HepG2 (cell line): ENCODE results near the gene ABHD12. TPM values are rescaled to one million over a fixed set of nuclear protein-coding genes. Genes with fewer than 3 reads are reported as not detected.

ENCODE experiments used
- CBX5 ChIP-seq: sonication (generic); formaldehyde crosslinking; IDR thresholded peaks from 2 replicates; pipeline ENCODE4 v1.4.0; 2020; ENCODE audit warnings: missing genetic modification reagents, borderline replicate concordance
- GLI4 ChIP-seq: sonication (generic); formaldehyde crosslinking; IDR thresholded peaks from 2 replicates; pipeline ENCODE4 v1.5.1; 2020; ENCODE audit warnings: missing genetic modification reagents, mild to moderate bottlenecking, moderate library complexity, borderline replicate concordance
- GPBP1L1 ChIP-seq: sonication (generic); formaldehyde crosslinking; IDR thresholded peaks from 2 replicates; pipeline ENCODE4 v1.5.0; 2020; ENCODE audit warnings: mild to moderate bottlenecking, missing genetic modification reagents
- MTF2 ChIP-seq: sonication (generic); formaldehyde crosslinking; IDR thresholded peaks from 2 replicates; pipeline ENCODE4 v1.5.0; 2020; ENCODE audit warnings: missing genetic modification reagents, borderline replicate concordance
- RBFOX2 ChIP-seq: fragments of 200-400 bp; formaldehyde crosslinking; IDR thresholded peaks from 2 replicates; pipeline ENCODE4 v1.6.1; 2017; ENCODE audit warnings: low read depth, mild to moderate bottlenecking, low read length
- SOX13 ChIP-seq, 3 experiments: fragments of 450-650 bp in 1 of 3; sonication (generic) in 1 of 3; formaldehyde crosslinking in 1 of 3; IDR thresholded peaks in 2 of 3; conservative IDR thresholded peaks in 1 of 3; 2 replicates each; pipeline versions ENCODE4 v1.5.0 to v1.6.1; 2016 to 2020; ENCODE audit warnings: antibody characterized with exemption in 1 of 3, mild to moderate bottlenecking in 1 of 3, missing compliant biosample characterization in 1 of 3, missing genetic modification reagents in 1 of 3, moderate library complexity in 1 of 3
- ZBTB7B ChIP-seq: sonication (generic); formaldehyde crosslinking; IDR thresholded peaks from 2 replicates; pipeline ENCODE4 v1.4.0; 2020; ENCODE audit warnings: missing genetic modification reagents
- ZC3H4 ChIP-seq: sonication (generic); formaldehyde crosslinking; IDR thresholded peaks from 2 replicates; pipeline ENCODE4 v1.4.0; 2020; ENCODE audit warnings: missing genetic modification reagents, borderline replicate concordance
- ZNF552 ChIP-seq: sonication (generic); formaldehyde crosslinking; IDR thresholded peaks from 2 replicates; pipeline ENCODE4 v1.9.0; 2022; ENCODE audit warnings: missing genetic modification reagents, mild to moderate bottlenecking, borderline replicate concordance
- ZNF615 ChIP-seq: sonication (generic); formaldehyde crosslinking; IDR thresholded peaks from 2 replicates; pipeline ENCODE4 v1.5.0; 2020; ENCODE audit warnings: mild to moderate bottlenecking, missing genetic modification reagents, borderline replicate concordance
- ZNF672 ChIP-seq: sonication (generic); formaldehyde crosslinking; IDR thresholded peaks from 2 replicates; pipeline ENCODE4 v1.8.1; 2022; ENCODE audit warnings: missing genetic modification reagents
- polyA plus RNA-seq, 8 experiments: library from polyadenylated mRNA; depleted of rRNA in 3 of 8; stranded (reverse) in 7 of 8; unstranded in 1 of 8; fragments of >200 nt; fragmentation: Illumina TruSeq in 4 of 8; extraction: Trizol in 4 of 8; gene quantifications; 2 replicates each; pipeline versions ENCODE4 v1.2.1 to v1.2.3, GENCODE V29; 2011 to 2016; ENCODE audit warnings: low read depth in 4 of 8, missing spikeins in 1 of 8, mixed read lengths in 1 of 8; ENCODE audit not compliant: insufficient read depth in 1 of 8
- total RNA-seq, 5 experiments: library from RNA; depleted of rRNA; stranded (reverse); fragments of >200 nt; fragmentation: Illumina TruSeq; extraction: Trizol; gene quantifications; 2 replicates each; pipeline ENCODE4 v1.2.3, GENCODE V29; 2016; ENCODE audit warnings: low read depth in 1 of 5
- TF ChIP-seq, protein P1 (sequence below): sonication (generic); formaldehyde crosslinking; IDR thresholded peaks from 2 replicates; pipeline ENCODE4 v1.8.1; 2023; ENCODE audit warnings: missing genetic modification reagents, inconsistent platforms, borderline replicate concordance
- TF ChIP-seq, protein P2 (sequence below): sonication (generic); formaldehyde crosslinking; IDR thresholded peaks from 2 replicates; pipeline ENCODE4 v1.4.0; 2020; ENCODE audit warnings: missing genetic modification reagents
- TF ChIP-seq, protein P3 (sequence below): sonication (generic); formaldehyde crosslinking; IDR thresholded peaks from 2 replicates; pipeline ENCODE4 v1.9.0; 2022; ENCODE audit warnings: missing genetic modification reagents, mild to moderate bottlenecking, borderline replicate concordance
- TF ChIP-seq, protein P4 (sequence below): sonication (generic); formaldehyde crosslinking; IDR thresholded peaks from 2 replicates; pipeline ENCODE4 v1.5.0; 2020; ENCODE audit warnings: mild to moderate bottlenecking, low read depth, missing genetic modification reagents, borderline replicate concordance
- TF ChIP-seq, protein P5 (sequence below): IDR thresholded peaks from 2 replicates; pipeline ENCODE4 v1.6.1; 2012; ENCODE audit warnings: low read length, improper control_type of control experiment

The ABHD12 gene
- total and polyA plus RNA-seq, 2 of the 13 experiments (the other 11 are each of a cell fraction or from before 2014, with no cell fraction given), result 23.5 to 72.1 TPM

DNA sequence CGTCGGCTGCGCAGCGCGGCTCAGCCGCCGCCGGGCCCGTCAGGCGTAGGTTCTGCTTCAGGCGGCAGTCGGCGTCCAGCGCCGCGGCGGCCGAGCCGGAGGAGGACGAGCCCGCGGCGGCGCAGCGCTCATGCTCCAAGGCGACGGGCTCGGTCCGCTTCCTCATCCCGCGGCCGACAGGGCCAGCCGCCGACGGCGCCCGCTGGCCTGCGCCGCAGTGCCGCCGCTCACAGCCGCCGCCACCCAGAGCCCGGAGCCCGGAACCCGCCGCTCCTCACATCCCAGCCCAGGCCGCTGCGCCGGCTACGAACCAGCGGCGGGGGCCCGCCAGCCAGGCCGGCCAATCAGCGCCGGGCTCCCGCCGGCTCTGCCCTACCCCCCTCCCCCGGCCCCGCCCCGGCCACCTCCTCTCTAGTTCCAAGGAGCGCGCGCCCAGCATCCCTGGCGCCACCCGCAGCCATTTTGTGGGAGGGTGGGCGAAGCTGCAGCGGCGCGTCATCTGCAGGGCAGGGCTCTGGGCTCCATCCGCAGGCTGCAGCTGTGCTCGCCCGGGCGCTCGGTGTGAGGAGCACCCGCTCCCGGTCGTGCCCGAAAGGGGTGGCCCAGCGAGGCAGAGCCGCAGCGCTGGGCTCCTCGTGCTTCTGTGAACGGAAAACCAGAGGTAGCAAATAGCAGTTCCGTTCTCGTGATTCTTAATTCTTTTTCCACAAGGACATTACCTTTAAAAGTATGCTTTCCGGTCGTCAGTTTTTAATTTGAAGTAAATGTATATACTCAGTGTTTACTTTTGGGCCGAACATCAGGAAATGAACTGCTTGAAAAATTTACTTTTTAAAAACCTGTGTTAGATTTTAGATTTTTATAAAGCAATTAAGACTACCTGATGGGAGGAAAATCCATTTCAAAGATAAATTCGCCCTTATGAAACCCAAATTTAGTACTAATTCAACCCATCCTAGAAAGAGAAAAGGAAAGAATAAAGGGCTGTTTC lies at the start of gene ABHD12 (continued):
- TF ChIP-seq ZC3H4 (CRISPR knock-in tag) (no peak), RBFOX2 (peak; percentile 90), GPBP1L1 (CRISPR knock-in tag) (no peak), SOX13 (IDR thresholded peaks at IDR 0.05) (0 out of 2 replicates have a peak, but pooled peaks have one; percentile 1), SOX13 (CRISPR knock-in tag; conservative IDR thresholded peaks at IDR 0.05 in 1 of 2, IDR thresholded peaks at IDR 0.05 in 1 of 2) (peak; percentile 66 to 72; a peak in 2 of 4 replicates), ZBTB7B (CRISPR knock-in tag) (peak; percentile 93), ZNF615 (CRISPR knock-in tag) (no peak), CBX5 (CRISPR knock-in tag) (peak; percentile 96; the same call in 1 of the 2 replicates), ZNF552 (0 out of 2 replicates have a peak, but pooled peaks have one; percentile 74), GLI4 (peak; percentile 34; the same call in 1 of the 2 replicates), ZNF672 (no peak), MTF2 (no peak)
- TF ChIP-seq, protein P1, sequence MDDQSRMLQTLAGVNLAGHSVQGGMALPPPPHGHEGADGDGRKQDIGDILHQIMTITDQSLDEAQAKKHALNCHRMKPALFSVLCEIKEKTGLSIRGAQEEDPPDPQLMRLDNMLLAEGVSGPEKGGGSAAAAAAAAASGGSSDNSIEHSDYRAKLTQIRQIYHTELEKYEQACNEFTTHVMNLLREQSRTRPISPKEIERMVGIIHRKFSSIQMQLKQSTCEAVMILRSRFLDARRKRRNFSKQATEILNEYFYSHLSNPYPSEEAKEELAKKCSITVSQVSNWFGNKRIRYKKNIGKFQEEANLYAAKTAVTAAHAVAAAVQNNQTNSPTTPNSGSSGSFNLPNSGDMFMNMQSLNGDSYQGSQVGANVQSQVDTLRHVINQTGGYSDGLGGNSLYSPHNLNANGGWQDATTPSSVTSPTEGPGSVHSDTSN (CRISPR knock-in tag), result peak; percentile 48; the same call in 1 of the 2 replicates
- TF ChIP-seq, protein P2, sequence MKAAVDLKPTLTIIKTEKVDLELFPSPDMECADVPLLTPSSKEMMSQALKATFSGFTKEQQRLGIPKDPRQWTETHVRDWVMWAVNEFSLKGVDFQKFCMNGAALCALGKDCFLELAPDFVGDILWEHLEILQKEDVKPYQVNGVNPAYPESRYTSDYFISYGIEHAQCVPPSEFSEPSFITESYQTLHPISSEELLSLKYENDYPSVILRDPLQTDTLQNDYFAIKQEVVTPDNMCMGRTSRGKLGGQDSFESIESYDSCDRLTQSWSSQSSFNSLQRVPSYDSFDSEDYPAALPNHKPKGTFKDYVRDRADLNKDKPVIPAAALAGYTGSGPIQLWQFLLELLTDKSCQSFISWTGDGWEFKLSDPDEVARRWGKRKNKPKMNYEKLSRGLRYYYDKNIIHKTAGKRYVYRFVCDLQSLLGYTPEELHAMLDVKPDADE (CRISPR knock-in tag), result peak; percentile 86; the same call in 1 of the 2 replicates
- TF ChIP-seq, protein P3, sequence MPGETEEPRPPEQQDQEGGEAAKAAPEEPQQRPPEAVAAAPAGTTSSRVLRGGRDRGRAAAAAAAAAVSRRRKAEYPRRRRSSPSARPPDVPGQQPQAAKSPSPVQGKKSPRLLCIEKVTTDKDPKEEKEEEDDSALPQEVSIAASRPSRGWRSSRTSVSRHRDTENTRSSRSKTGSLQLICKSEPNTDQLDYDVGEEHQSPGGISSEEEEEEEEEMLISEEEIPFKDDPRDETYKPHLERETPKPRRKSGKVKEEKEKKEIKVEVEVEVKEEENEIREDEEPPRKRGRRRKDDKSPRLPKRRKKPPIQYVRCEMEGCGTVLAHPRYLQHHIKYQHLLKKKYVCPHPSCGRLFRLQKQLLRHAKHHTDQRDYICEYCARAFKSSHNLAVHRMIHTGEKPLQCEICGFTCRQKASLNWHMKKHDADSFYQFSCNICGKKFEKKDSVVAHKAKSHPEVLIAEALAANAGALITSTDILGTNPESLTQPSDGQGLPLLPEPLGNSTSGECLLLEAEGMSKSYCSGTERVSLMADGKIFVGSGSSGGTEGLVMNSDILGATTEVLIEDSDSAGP, result peak; percentile 74; the same call in 1 of the 2 replicates
- TF ChIP-seq, protein P4, sequence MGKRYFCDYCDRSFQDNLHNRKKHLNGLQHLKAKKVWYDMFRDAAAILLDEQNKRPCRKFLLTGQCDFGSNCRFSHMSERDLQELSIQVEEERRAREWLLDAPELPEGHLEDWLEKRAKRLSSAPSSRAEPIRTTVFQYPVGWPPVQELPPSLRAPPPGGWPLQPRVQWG, result no peak
- TF ChIP-seq, protein P5, sequence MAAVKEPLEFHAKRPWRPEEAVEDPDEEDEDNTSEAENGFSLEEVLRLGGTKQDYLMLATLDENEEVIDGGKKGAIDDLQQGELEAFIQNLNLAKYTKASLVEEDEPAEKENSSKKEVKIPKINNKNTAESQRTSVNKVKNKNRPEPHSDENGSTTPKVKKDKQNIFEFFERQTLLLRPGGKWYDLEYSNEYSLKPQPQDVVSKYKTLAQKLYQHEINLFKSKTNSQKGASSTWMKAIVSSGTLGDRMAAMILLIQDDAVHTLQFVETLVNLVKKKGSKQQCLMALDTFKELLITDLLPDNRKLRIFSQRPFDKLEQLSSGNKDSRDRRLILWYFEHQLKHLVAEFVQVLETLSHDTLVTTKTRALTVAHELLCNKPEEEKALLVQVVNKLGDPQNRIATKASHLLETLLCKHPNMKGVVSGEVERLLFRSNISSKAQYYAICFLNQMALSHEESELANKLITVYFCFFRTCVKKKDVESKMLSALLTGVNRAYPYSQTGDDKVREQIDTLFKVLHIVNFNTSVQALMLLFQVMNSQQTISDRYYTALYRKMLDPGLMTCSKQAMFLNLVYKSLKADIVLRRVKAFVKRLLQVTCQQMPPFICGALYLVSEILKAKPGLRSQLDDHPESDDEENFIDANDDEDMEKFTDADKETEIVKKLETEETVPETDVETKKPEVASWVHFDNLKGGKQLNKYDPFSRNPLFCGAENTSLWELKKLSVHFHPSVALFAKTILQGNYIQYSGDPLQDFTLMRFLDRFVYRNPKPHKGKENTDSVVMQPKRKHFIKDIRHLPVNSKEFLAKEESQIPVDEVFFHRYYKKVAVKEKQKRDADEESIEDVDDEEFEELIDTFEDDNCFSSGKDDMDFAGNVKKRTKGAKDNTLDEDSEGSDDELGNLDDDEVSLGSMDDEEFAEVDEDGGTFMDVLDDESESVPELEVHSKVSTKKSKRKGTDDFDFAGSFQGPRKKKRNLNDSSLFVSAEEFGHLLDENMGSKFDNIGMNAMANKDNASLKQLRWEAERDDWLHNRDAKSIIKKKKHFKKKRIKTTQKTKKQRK, result no peak
